ENCODE measurements around the gene CTPS1. TPM values are rescaled to one million over a fixed set of nuclear protein-coding genes. Genes with fewer than 3 reads are reported as not detected.

Gene CTPS1
- total and polyA plus RNA-seq, 2 experiments from 2014 or later = 31.8 to 93.9 TPM

- TF ChIP-seq ZNF462 (CRISPR knock-in tag; IDR thresholded peaks at IDR 0.05) (no peak), POLR2AphosphoS5 (IDR thresholded peaks at IDR 0.05; ENCODE audit: low read depth) (no peak), ZNF114 (CRISPR knock-in tag; IDR thresholded peaks at IDR 0.05) (no peak), STAT1 (IDR thresholded peaks at IDR 0.05; ENCODE audit: unreplicated experiment) (no peak), EZH2 (IDR thresholded peaks at IDR 0.05; ENCODE audit: low read depth, unreplicated experiment) (no peak), JUNB (IDR thresholded peaks at IDR 0.05; ENCODE audit: unreplicated experiment) (no peak), ETS1 (IDR thresholded peaks at IDR 0.05) (no peak), REST (IDR thresholded peaks at IDR 0.05; ENCODE audit: unreplicated experiment) (no peak)
- no peaks in the 10 kb centered on the region for H3K27me3 ChIP-seq (ENCODE audit: insufficient read depth)
- no peaks in the 10 kb centered on the region for H4K20me1 ChIP-seq (replicated peaks; ENCODE audit: insufficient read depth)
- no peak overlapping the region for H3K4me2 ChIP-seq
- H3K4me1 Mint-ChIP-seq = peaks cover 5% of the 10 kb centered on the region
- no peaks in the 10 kb centered on the region for H3K9me3 Mint-ChIP-seq
- no peaks in the 10 kb centered on the region for H3K36me3 ChIP-seq (ENCODE audit: insufficient read depth)
- no peaks in the 10 kb centered on the region for H3K36me3 Mint-ChIP-seq (ENCODE audit: low read depth)
- no peak overlapping the region for H3K27ac ChIP-seq (ENCODE audit: low read depth)
- no peak overlapping the region for H3K4me3 Mint-ChIP-seq
- no peak overlapping the region for H3K4me3 ChIP-seq
- no peaks in the 10 kb centered on the region for H3K9me2 ChIP-seq (ENCODE audit: insufficient read depth)
- H3K4me1 ChIP-seq (ENCODE audit: insufficient read depth) = 0 out of 2 replicates have a peak, but pooled peaks cover 6% of the 10 kb centered on the region
- H3K27ac Mint-ChIP-seq = no peak overlapping the region
- no peaks in the 10 kb centered on the region for H3K79me2 ChIP-seq (replicated peaks; ENCODE audit: insufficient read depth)
- DNase-seq (ENCODE audit: low spot score) = no peak
- no peaks in the 10 kb centered on the region for H3F3A ChIP-seq (replicated peaks; ENCODE audit: low read depth)
- peaks cover 16% of the 10 kb centered on the region for H3K27me3 Mint-ChIP-seq (ENCODE audit: insufficient read depth, low read depth, poor library complexity)
- no peak for ATAC-seq
- H2AFZ ChIP-seq = no peak overlapping the region
Measured at GRCh38 chr1:40949563-40949962, 29.9 kb upstream of the CTPS1 start.
